K562 (cell line): ENCODE measurements around the gene ARPC2. TPM values are rescaled to one million over a fixed set of nuclear protein-coding genes. Genes with fewer than 3 reads are reported as not detected.

Experiments
- ATAC-seq: fragments of 200-7000 bp; cut with Tn5 transposase; 3 replicates; pipeline ENCODE4 v1.9.1; 2020; ENCODE audit warnings: moderate library complexity
- BruUV-seq: library from RNA; stranded (reverse); fragments of 400-500 nt; replicated peaks from 2 replicates; lab custom pipeline; 2021; lab: Mats Ljungman, UMichigan
- CTCF ChIA-PET: fragments of 300-600 bp; formaldehyde crosslinking; extraction: SDS; loops from one replicate; lab custom pipeline; 2021; ENCODE audit warnings: low intra/inter-chr PET ratio; lab: Yijun Ruan, JAX
- POLR2A ChIA-PET: fragments of 300-600, 350-650 bp; sonication (Branson Sonifier 250); formaldehyde crosslinking; extraction: SDS; loops from one replicate; lab custom pipeline; 2021; ENCODE audit warnings: antibody characterized with exemption, inconsistent platforms; lab: Yijun Ruan, JAX
- DNase-seq, 4 experiments: peaks; one replicate each; pipeline versions ENCODE4 v3.0.0 to v3.0.0-alpha.2; 2011 to 2018; ENCODE audit warnings: low spot score in 3 of 4, mixed read lengths in 3 of 4; ENCODE audit errors: extremely low read depth in 1 of 4
- FAIRE-seq: peaks from 2 replicates; lab custom pipeline; 2011; peaks lifted over from hg19 to GRCh38; lab: Jason Lieb, UNC
- H2AFZ ChIP-seq: 2 replicates; pipeline ENCODE4 v1.6.0; 2011; ENCODE audit warnings: low read depth, low read length, control low read depth, inconsistent platforms
- H3K27ac ChIP-seq: fragments of 200-600 bp; 3 replicates; pipeline ENCODE4 v1.8.0; 2011; ENCODE audit warnings: low read depth, mild to moderate bottlenecking, control low read depth, inconsistent platforms, low read length, moderate library complexity, mixed read lengths; ENCODE audit errors: extremely low read depth
- H3K27me3 ChIP-seq, 2 experiments: fragments of 300-600 bp in 1 of 2; 2 replicates in 1 of 2; 3 replicates in 1 of 2; pipeline versions ENCODE4 v1.6.0 to v1.8.0; 2011; ENCODE audit warnings: inconsistent platforms in 2 of 2, low read length in 2 of 2, mild to moderate bottlenecking in 1 of 2, mixed read lengths in 1 of 2, moderate library complexity in 1 of 2; ENCODE audit not compliant: control insufficient read depth in 2 of 2, insufficient read depth in 2 of 2
- H3K36me3 ChIP-seq: fragments of 300-600 bp; 3 replicates; pipeline ENCODE4 v1.8.0; 2011; ENCODE audit warnings: mild to moderate bottlenecking, low read length, inconsistent platforms; ENCODE audit not compliant: control insufficient read depth, insufficient read depth
- H3K4me1 ChIP-seq, 2 experiments: fragments of 200-600 bp in 1 of 2; replicated peaks in 1 of 2; 2 replicates in 1 of 2; 3 replicates in 1 of 2; pipeline versions ENCODE4 v1.5.1 to v1.8.0; 2011; ENCODE audit warnings: inconsistent platforms in 2 of 2, low read length in 2 of 2, mild to moderate bottlenecking in 1 of 2, mixed read lengths in 1 of 2, moderate library complexity in 1 of 2; ENCODE audit not compliant: control insufficient read depth in 2 of 2, insufficient read depth in 2 of 2
- H3K4me2 ChIP-seq: 2 replicates; pipeline ENCODE4 v1.6.1; 2011; ENCODE audit warnings: low read length, control low read depth, inconsistent platforms, mixed read lengths; ENCODE audit not compliant: insufficient read depth
- H3K4me3 ChIP-seq: fragments of 200-600 bp; sonication (generic), shearing (Covaris generic); 2 replicates; pipeline ENCODE4 v1.5.1; 2016; ENCODE audit warnings: control low read depth, inconsistent platforms
- H3K79me2 ChIP-seq: fragments of 200-600 bp; 3 replicates; pipeline ENCODE4 v1.8.0; 2011; ENCODE audit warnings: low read length, inconsistent platforms; ENCODE audit not compliant: control insufficient read depth, insufficient read depth
- H3K9ac ChIP-seq, 2 experiments: 2 replicates each; pipeline versions ENCODE4 v1.6.0 to v1.6.1; 2011; ENCODE audit warnings: low read depth in 2 of 2, low read length in 2 of 2, control low read depth in 1 of 2, inconsistent platforms in 1 of 2, mild to moderate bottlenecking in 1 of 2, mixed read lengths in 1 of 2; ENCODE audit not compliant: insufficient read depth in 1 of 2
- H3K9me1 ChIP-seq: one replicate; pipeline ENCODE4 v1.6.0; 2011; ENCODE audit warnings: inconsistent platforms, mild to moderate bottlenecking, low read length, moderate library complexity; ENCODE audit not compliant: control insufficient read depth, insufficient read depth
- H3K9me3 ChIP-seq: replicated peaks from 2 replicates; pipeline ENCODE4 v1.5.1; 2011; ENCODE audit warnings: low read depth, low read length, inconsistent platforms; ENCODE audit not compliant: control insufficient read depth, insufficient read depth
- H4K20me1 ChIP-seq: replicated peaks from 2 replicates; pipeline ENCODE4 v1.6.1; 2011; ENCODE audit warnings: low read length, inconsistent platforms, mixed read lengths; ENCODE audit not compliant: control insufficient read depth, insufficient read depth
- ESRRA ChIP-seq: fragments of 450-650 bp; IDR thresholded peaks from 2 replicates; pipeline ENCODE4 v1.6.1; 2014; ENCODE audit warnings: low read depth, mild to moderate bottlenecking, moderate library complexity, borderline replicate concordance
- HMBOX1 ChIP-seq: sonication (generic); IDR thresholded peaks from 2 replicates; pipeline ENCODE4 v1.6.1; 2016
- IRF2 ChIP-seq: sonication (generic); formaldehyde crosslinking; IDR thresholded peaks from 2 replicates; pipeline ENCODE4 v1.8.1; 2022; ENCODE audit warnings: mild to moderate bottlenecking, missing genetic modification reagents
- MLX ChIP-seq, 2 experiments: fragments of 450-650 bp in 1 of 2; sonication (generic) in 1 of 2; formaldehyde crosslinking; conservative IDR thresholded peaks; 2 replicates each; pipeline versions ENCODE4 v1.4.0 to v1.8.1; 2020 to 2022; ENCODE audit warnings: mild to moderate bottlenecking in 1 of 2, missing genetic modification reagents in 1 of 2
- ZNF785 ChIP-seq: fragments of 250-450 bp; sonication (Bioruptor Pico); IDR thresholded peaks from 2 replicates; pipeline ENCODE4 v1.4.0; 2020; ENCODE audit warnings: mild to moderate bottlenecking
- WGBS: fragments of 100-300 bp; shearing (Covaris generic); methylation state at CpG from one replicate; pipeline ENCODE4 v1.1.6; 2016; ENCODE audit warnings: low coverage, mixed read lengths; ENCODE audit not compliant: insufficient coverage; ENCODE audit errors: missing lambda C conversion rate; 5-methylcytosine and 5-hydroxymethylcytosine counted together
- in situ Hi-C: fragments of 300-500 bp; cut with MboI; formaldehyde crosslinking; loops from 4 replicates; pipeline ENCODE4 v1.15.0; 2018; ENCODE audit warnings: inconsistent platforms, mixed read lengths
- intact Hi-C: fragments of 100-400 bp; cut with micrococcal nuclease; formaldehyde crosslinking; loops from 2 replicates; pipeline ENCODE4 v1.14.2; 2022
- polyA plus RNA-seq, 8 experiments: library from polyadenylated mRNA; depleted of rRNA in 4 of 8; stranded (reverse) in 5 of 8; unstranded in 3 of 8; fragments of >200 nt; fragmentation: Nextera tagmentation in 2 of 8; fragmentation: Illumina TruSeq in 1 of 8; extraction: Ambion mirVana in 2 of 8; extraction: Trizol in 1 of 8; gene quantifications; 2 replicates each; pipeline versions ENCODE4 v1.2.1 to v1.2.3, GENCODE V29; 2011 to 2014; ENCODE audit warnings: inconsistent platforms in 1 of 8, missing spikeins in 1 of 8
- total RNA-seq, 7 experiments: library from RNA; depleted of rRNA in 6 of 7; stranded (reverse); fragments of >200 nt in 6 of 7; fragmentation: Illumina TruSeq in 2 of 7; extraction: Trizol in 2 of 7; gene quantifications; 2 replicates each; pipeline versions ENCODE4 v1.2.1 to v1.2.3, GENCODE V29; 2011 to 2021; ENCODE audit warnings: low replicate concordance in 1 of 7

The ARPC2 gene
- total and polyA plus RNA-seq, 9 of the 15 experiments (the other 6 are each of a cell fraction or from before 2014, with no cell fraction given) = 81.9 to 187 (median 103) TPM

DNA sequence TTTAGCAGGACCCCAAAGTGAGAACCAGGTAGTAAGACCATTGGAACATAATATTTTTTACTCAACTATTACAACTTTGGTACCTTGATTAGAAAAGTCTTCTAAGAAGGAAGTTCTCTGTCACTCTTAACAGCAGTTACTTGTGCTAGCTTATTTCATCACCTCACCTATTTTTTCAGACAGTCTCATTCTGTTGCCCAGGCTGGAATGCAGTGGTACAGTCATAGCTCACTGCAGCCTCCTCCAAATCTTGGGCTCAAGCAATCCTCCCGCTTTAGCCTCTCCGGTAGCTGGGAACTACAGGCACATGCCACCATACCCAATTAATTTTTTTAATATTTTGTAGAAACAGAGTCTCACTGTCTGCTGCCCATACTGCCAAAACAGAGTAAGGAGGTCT is 18.0 kb downstream of the ARPC2 start:
- ChIA-PET CTCF (no interaction called here), POLR2A (interaction anchor here (0.7 to 2.0 kb wide), 2 partner anchors 12 to 17 kb away, joined by 3 to 8 read pairs; no protein-coding TSS in a partner anchor)
- WGBS = 100% methylated on average over 2 of the region's 2 CpGs
- DNase-seq (no peak), FAIRE-seq (no peak), ATAC-seq (no peak)
- Histone ChIP-seq H3K36me3 (peaks cover 75% of the 10 kb centered on the region), H3K79me2 (no peaks in the 10 kb centered on the region), H3K9me3 (no peaks in the 10 kb centered on the region), H3K27ac (no peak overlapping the region), H4K20me1 (no peaks in the 10 kb centered on the region), H3K4me2 (no peak overlapping the region), H3K4me3 (no peak overlapping the region), H3K27me3 (no peaks in the 10 kb centered on the region), H3K9ac (no peak overlapping the region), H2AFZ (no peak overlapping the region), H3K4me1 (no peaks in the 10 kb centered on the region; a peak in 1 of 5 replicates), H3K9me1 (no peaks in the 10 kb centered on the region)
- in situ Hi-C loops = no loop called here
- intact Hi-C loops = no loop called here
- TF ChIP-seq MLX (CRISPR knock-in tag; conservative IDR thresholded peaks at IDR 0.05) = no peak
- no peak for TF ChIP-seq HMBOX1
- TF ChIP-seq IRF2 (CRISPR knock-in tag) = no peak
- no peak for TF ChIP-seq ESRRA
- no peak for TF ChIP-seq ZNF785 (CRISPR knock-in tag)
- no TSS peak for BruUV-seq
